IMR-90 (cell line): ENCODE data around the gene POLR2M.

Source experiments
- BHLHE40 ChIP-seq: fragments of 150-350 bp; IDR thresholded peaks from 2 replicates; pipeline ENCODE4 v1.6.1; 2016; ENCODE audit warnings: mild to moderate bottlenecking, low read depth, low read length
- CEBPB ChIP-seq: IDR thresholded peaks from 2 replicates; pipeline ENCODE4 v1.6.1; 2012; ENCODE audit warnings: low read depth, low read length, improper control_type of control experiment
- CHD1 ChIP-seq: IDR thresholded peaks from 2 replicates; pipeline ENCODE4 v1.6.1; 2012; ENCODE audit warnings: low read depth, low read length, improper control_type of control experiment
- CTCF ChIP-seq: conservative IDR thresholded peaks from 2 replicates; pipeline ENCODE4 v1.5.1; 2012; ENCODE audit warnings: mild to moderate bottlenecking, low read depth, low read length, improper control_type of control experiment
- ELK1 ChIP-seq: fragments of 150-350 bp; IDR thresholded peaks from 2 replicates; pipeline ENCODE4 v1.6.1; 2016; ENCODE audit warnings: low read depth, mild to moderate bottlenecking, low read length, moderate library complexity, borderline replicate concordance
- FOS ChIP-seq: fragments of 150-350 bp; IDR thresholded peaks from 2 replicates; pipeline ENCODE4 v1.6.1; 2016; ENCODE audit warnings: low read depth, low read length
- MAFK ChIP-seq: IDR thresholded peaks from 2 replicates; pipeline ENCODE4 v1.6.1; 2012; ENCODE audit warnings: low read depth, low read length, improper control_type of control experiment
- MAZ ChIP-seq: IDR thresholded peaks from 2 replicates; pipeline ENCODE4 v1.6.1; 2012; ENCODE audit warnings: low read depth, mild to moderate bottlenecking, low read length, improper control_type of control experiment, moderate library complexity, borderline replicate concordance
- NFE2L2 ChIP-seq: fragments of 150-350 bp; IDR thresholded peaks from 2 replicates; pipeline ENCODE4 v1.6.1; 2016; ENCODE audit warnings: low read depth, mild to moderate bottlenecking, low read length
- POLR2A ChIP-seq: IDR thresholded peaks from 2 replicates; pipeline ENCODE4 v1.6.1; 2012; ENCODE audit warnings: mild to moderate bottlenecking, low read depth, low read length
- RAD21 ChIP-seq: IDR thresholded peaks from 2 replicates; pipeline ENCODE4 v1.6.1; 2012; ENCODE audit warnings: low read length, improper control_type of control experiment
- RCOR1 ChIP-seq: IDR thresholded peaks from 2 replicates; pipeline ENCODE4 v1.6.1; 2012; ENCODE audit warnings: mild to moderate bottlenecking, low read length, improper control_type of control experiment; ENCODE audit not compliant: insufficient replicate concordance
- RFX5 ChIP-seq: IDR thresholded peaks from 2 replicates; pipeline ENCODE4 v1.8.0; 2012; ENCODE audit warnings: low read depth, mild to moderate bottlenecking, low read length, moderate library complexity
- SMC3 ChIP-seq: fragments of 150-350 bp; IDR thresholded peaks from 2 replicates; pipeline ENCODE4 v1.6.1; 2016; ENCODE audit warnings: low read depth, mild to moderate bottlenecking, antibody characterized with exemption, low read length, moderate library complexity

- TF ChIP-seq CTCF: no peak
- TF ChIP-seq RAD21: no peak
- TF ChIP-seq CEBPB: no peak
- no peak for TF ChIP-seq RCOR1
- TF ChIP-seq POLR2A: no peak
- no peak for TF ChIP-seq BHLHE40
- no peak for TF ChIP-seq ELK1
- TF ChIP-seq MAFK: peak; percentile 78
- no peak for TF ChIP-seq RFX5
- no peak for TF ChIP-seq CHD1
- no peak for TF ChIP-seq MAZ
- no peak for TF ChIP-seq SMC3
- no peak for TF ChIP-seq FOS
- TF ChIP-seq NFE2L2: no peak
Measured at GRCh38 chr15:57731530-57732103, 25.1 kb downstream of the POLR2M start.
